ENCODE data around the gene PPAT.

Gene PPAT

DNA sequence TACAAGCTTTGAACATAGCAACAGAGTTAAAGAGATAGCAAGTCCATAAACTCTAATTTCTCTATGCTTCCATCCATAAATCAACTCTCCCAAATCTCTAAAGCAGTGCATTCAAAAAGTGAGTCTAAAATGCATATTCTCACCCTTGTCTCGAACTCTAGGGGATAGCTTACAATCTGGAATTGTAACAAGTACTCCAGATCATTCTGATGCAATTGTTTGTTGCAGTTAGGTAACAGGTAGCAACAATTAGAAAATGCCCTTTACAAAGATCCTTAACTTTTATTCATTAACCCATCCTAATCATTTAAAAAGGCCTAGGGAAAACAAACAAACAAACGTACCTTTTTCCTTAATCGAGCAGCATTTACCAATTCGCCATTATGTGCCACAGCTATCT, 29.3 kb downstream of the PPAT start:
- TF ChIP-seq, protein P1, sequence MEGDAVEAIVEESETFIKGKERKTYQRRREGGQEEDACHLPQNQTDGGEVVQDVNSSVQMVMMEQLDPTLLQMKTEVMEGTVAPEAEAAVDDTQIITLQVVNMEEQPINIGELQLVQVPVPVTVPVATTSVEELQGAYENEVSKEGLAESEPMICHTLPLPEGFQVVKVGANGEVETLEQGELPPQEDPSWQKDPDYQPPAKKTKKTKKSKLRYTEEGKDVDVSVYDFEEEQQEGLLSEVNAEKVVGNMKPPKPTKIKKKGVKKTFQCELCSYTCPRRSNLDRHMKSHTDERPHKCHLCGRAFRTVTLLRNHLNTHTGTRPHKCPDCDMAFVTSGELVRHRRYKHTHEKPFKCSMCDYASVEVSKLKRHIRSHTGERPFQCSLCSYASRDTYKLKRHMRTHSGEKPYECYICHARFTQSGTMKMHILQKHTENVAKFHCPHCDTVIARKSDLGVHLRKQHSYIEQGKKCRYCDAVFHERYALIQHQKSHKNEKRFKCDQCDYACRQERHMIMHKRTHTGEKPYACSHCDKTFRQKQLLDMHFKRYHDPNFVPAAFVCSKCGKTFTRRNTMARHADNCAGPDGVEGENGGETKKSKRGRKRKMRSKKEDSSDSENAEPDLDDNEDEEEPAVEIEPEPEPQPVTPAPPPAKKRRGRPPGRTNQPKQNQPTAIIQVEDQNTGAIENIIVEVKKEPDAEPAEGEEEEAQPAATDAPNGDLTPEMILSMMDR (IDR thresholded peaks at IDR 0.05; ENCODE audit: insufficient read depth, low read length): no peak
- no peak for TF ChIP-seq GABPA (IDR thresholded peaks at IDR 0.05; ENCODE audit: low read depth)
- TF ChIP-seq SPI1 (IDR thresholded peaks at IDR 0.05; ENCODE audit: borderline replicate concordance, low read depth): no peak
- no peak for TF ChIP-seq POLR2AphosphoS5 (IDR thresholded peaks at IDR 0.05; ENCODE audit: low read depth)
- TF ChIP-seq, protein P2, sequence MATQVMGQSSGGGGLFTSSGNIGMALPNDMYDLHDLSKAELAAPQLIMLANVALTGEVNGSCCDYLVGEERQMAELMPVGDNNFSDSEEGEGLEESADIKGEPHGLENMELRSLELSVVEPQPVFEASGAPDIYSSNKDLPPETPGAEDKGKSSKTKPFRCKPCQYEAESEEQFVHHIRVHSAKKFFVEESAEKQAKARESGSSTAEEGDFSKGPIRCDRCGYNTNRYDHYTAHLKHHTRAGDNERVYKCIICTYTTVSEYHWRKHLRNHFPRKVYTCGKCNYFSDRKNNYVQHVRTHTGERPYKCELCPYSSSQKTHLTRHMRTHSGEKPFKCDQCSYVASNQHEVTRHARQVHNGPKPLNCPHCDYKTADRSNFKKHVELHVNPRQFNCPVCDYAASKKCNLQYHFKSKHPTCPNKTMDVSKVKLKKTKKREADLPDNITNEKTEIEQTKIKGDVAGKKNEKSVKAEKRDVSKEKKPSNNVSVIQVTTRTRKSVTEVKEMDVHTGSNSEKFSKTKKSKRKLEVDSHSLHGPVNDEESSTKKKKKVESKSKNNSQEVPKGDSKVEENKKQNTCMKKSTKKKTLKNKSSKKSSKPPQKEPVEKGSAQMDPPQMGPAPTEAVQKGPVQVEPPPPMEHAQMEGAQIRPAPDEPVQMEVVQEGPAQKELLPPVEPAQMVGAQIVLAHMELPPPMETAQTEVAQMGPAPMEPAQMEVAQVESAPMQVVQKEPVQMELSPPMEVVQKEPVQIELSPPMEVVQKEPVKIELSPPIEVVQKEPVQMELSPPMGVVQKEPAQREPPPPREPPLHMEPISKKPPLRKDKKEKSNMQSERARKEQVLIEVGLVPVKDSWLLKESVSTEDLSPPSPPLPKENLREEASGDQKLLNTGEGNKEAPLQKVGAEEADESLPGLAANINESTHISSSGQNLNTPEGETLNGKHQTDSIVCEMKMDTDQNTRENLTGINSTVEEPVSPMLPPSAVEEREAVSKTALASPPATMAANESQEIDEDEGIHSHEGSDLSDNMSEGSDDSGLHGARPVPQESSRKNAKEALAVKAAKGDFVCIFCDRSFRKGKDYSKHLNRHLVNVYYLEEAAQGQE (IDR thresholded peaks at IDR 0.05; ENCODE audit: insufficient replicate concordance, low read depth): no peak
- DNase-seq (ENCODE audit: low read depth in 1 of 2, low spot score in 1 of 2): no peak

DNA sequence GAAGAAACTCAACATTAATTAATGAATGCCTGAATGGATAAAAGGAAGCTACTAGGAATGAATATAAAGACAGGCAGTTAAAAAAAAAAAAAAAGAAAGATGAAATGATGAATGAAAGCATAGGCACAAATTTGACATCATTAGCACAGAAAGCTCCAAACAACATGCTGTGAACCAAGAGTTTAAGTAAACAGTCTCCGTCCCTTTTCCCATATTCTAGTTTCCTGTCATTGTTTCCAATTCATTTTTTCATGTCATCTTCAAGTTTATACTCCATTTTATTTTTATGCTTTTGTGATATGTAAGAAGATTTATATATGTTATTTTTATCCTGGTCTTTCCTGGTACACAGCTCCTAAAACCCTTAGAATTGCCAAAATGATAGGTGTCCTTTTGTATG, 30.4 kb downstream of the PPAT start:
- H3K27ac ChIP-seq (replicated peaks): no peak overlapping the region
- no peaks in the 10 kb centered on the region for H3K27me3 ChIP-seq (ENCODE audit: insufficient read depth, poor library complexity, severe bottlenecking)
- TF ChIP-seq GABPA (IDR thresholded peaks at IDR 0.05; ENCODE audit: low read depth) (no peak), SPI1 (IDR thresholded peaks at IDR 0.05; ENCODE audit: borderline replicate concordance, low read depth) (no peak), POLR2AphosphoS5 (IDR thresholded peaks at IDR 0.05; ENCODE audit: low read depth) (no peak)
- TF ChIP-seq, protein P1 (IDR thresholded peaks at IDR 0.05; ENCODE audit: insufficient read depth, low read length): no peak
- TF ChIP-seq, protein P2 (IDR thresholded peaks at IDR 0.05; ENCODE audit: insufficient replicate concordance, low read depth): no peak
- no peak for DNase-seq (ENCODE audit: low read depth in 1 of 2, low spot score in 1 of 2)
- no peak overlapping the region for H3K4me3 ChIP-seq (replicated peaks; ENCODE audit: insufficient read depth, low read length)

More for the DNA sequence above, 29.3 kb downstream of the PPAT start:
- no peak overlapping the region for H3K4me3 ChIP-seq (replicated peaks; ENCODE audit: insufficient read depth, low read length)
- H3K27me3 ChIP-seq (ENCODE audit: insufficient read depth, poor library complexity, severe bottlenecking): no peaks in the 10 kb centered on the region
- no peak overlapping the region for H3K27ac ChIP-seq (replicated peaks)

GRCh38 chr4:56400560-56400959, 34.9 kb downstream of the PPAT start:
- no peak overlapping the region for H3K4me3 ChIP-seq (replicated peaks; ENCODE audit: insufficient read depth, low read length)
- TF ChIP-seq, protein P1 (IDR thresholded peaks at IDR 0.05; ENCODE audit: insufficient read depth, low read length): no peak
- no peak for TF ChIP-seq POLR2AphosphoS5 (IDR thresholded peaks at IDR 0.05; ENCODE audit: low read depth)
- TF ChIP-seq, protein P2 (IDR thresholded peaks at IDR 0.05; ENCODE audit: insufficient replicate concordance, low read depth): no peak
- no peak for TF ChIP-seq GABPA (IDR thresholded peaks at IDR 0.05; ENCODE audit: low read depth)
- no peak for TF ChIP-seq SPI1 (IDR thresholded peaks at IDR 0.05; ENCODE audit: borderline replicate concordance, low read depth)
- H3K27ac ChIP-seq (replicated peaks): no peak overlapping the region
- no peaks in the 10 kb centered on the region for H3K27me3 ChIP-seq (ENCODE audit: insufficient read depth, poor library complexity, severe bottlenecking)
- DNase-seq (ENCODE audit: low read depth in 1 of 2, low spot score in 1 of 2): no peak
